ENCODE results near the gene KLHL8.

GRCh38 chr4:87209182-87209581 is 11.2 kb downstream of the KLHL8 start:
- TF ChIP-seq POLR2A (IDR thresholded peaks at IDR 0.05; ENCODE audit: low read depth, low read length) = no peak
- TF ChIP-seq, protein P1, sequence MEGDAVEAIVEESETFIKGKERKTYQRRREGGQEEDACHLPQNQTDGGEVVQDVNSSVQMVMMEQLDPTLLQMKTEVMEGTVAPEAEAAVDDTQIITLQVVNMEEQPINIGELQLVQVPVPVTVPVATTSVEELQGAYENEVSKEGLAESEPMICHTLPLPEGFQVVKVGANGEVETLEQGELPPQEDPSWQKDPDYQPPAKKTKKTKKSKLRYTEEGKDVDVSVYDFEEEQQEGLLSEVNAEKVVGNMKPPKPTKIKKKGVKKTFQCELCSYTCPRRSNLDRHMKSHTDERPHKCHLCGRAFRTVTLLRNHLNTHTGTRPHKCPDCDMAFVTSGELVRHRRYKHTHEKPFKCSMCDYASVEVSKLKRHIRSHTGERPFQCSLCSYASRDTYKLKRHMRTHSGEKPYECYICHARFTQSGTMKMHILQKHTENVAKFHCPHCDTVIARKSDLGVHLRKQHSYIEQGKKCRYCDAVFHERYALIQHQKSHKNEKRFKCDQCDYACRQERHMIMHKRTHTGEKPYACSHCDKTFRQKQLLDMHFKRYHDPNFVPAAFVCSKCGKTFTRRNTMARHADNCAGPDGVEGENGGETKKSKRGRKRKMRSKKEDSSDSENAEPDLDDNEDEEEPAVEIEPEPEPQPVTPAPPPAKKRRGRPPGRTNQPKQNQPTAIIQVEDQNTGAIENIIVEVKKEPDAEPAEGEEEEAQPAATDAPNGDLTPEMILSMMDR (IDR thresholded peaks at IDR 0.05; ENCODE audit: extremely low read depth in 1 of 2, insufficient read depth in 1 of 2, low read depth in 1 of 2, low read length in 2 of 2) = no peak
- TF ChIP-seq, protein P2, sequence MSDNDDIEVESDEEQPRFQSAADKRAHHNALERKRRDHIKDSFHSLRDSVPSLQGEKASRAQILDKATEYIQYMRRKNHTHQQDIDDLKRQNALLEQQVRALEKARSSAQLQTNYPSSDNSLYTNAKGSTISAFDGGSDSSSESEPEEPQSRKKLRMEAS (IDR thresholded peaks at IDR 0.05; ENCODE audit: insufficient read depth, insufficient read length) = no peak
- TF ChIP-seq JUN (IDR thresholded peaks at IDR 0.05; ENCODE audit: borderline replicate concordance, insufficient read depth, insufficient read length, low read depth) = no peak
- TF ChIP-seq POLR2AphosphoS5 (IDR thresholded peaks at IDR 0.05; ENCODE audit: insufficient read depth, low read depth, low read length) = no peak
- TF ChIP-seq MYC (IDR thresholded peaks at IDR 0.05; ENCODE audit: low read depth, low read length) = no peak
- TF ChIP-seq EZH2 (IDR thresholded peaks at IDR 0.05; ENCODE audit: borderline replicate concordance, low read depth, low read length, severe bottlenecking) = no peak
